ENCODE results near the gene GRIK5.
A peak's percentile ranks its signal among the peaks of the same experiment; 100 is the strongest.
"Not testable (repeated sequence)": the region's sequence is repeated elsewhere in the genome, so short reads cannot be mapped to it uniquely, and the experiment has no call there.

Gene GRIK5

GRCh38 chr19:42045575-42045974, 24.4 kb downstream of the GRIK5 start:
- no peak for DNase-seq

- no peak for DNase-seq
These were observed 27.4 kb downstream of the GRIK5 start for GRCh38 chr19:42042455-42043170.

GRCh38 chr19:42040491-42040890, 29.5 kb downstream of the GRIK5 start:
- DNase-seq: not testable (repeated sequence)

- DNase-seq: no peak
These were observed 30.0 kb downstream of the GRIK5 start for GRCh38 chr19:42040031-42040430.

- DNase-seq: no peak
These were observed 31.3 kb downstream of the GRIK5 start for GRCh38 chr19:42038666-42039065.

GRCh38 chr19:42037649-42038048, 32.4 kb downstream of the GRIK5 start:
- no peak for DNase-seq

- peak; percentile 6 for DNase-seq
These were observed 35.2 kb downstream of the GRIK5 start for GRCh38 chr19:42034640-42035391.

- no peak for DNase-seq
These were observed 36.6 kb downstream of the GRIK5 start for GRCh38 chr19:42033413-42033812.

- DNase-seq: no peak
These were observed 37.6 kb downstream of the GRIK5 start for GRCh38 chr19:42032431-42032830.

- no peak for DNase-seq
These were observed 39.2 kb downstream of the GRIK5 start for GRCh38 chr19:42030645-42031440.

- no peak for DNase-seq
These were observed 41.4 kb downstream of the GRIK5 start for GRCh38 chr19:42028304-42029216.

- no peak for DNase-seq
These were observed 45.3 kb downstream of the GRIK5 start for GRCh38 chr19:42024622-42025111.

- DNase-seq: no peak
These were observed 46.1 kb downstream of the GRIK5 start for GRCh38 chr19:42023943-42024260.

GRCh38 chr19:42023121-42023942, 46.7 kb downstream of the GRIK5 start:
- DNase-seq: no peak

GRCh38 chr19:42022616-42023015, 47.4 kb downstream of the GRIK5 start:
- no peak for DNase-seq

GRCh38 chr19:42021185-42021584, 48.8 kb downstream of the GRIK5 start:
- no peak for DNase-seq

- no peak for DNase-seq
These were observed 51.4 kb downstream of the GRIK5 start for GRCh38 chr19:42018503-42019193.

- DNase-seq: no peak
These were observed 53.0 kb downstream of the GRIK5 start for GRCh38 chr19:42017040-42017439.

GRCh38 chr19:42012747-42013146, 57.3 kb downstream of the GRIK5 start:
- DNase-seq: not testable (repeated sequence)

- DNase-seq: no peak
These were observed 59.5 kb downstream of the GRIK5 start for GRCh38 chr19:42010245-42011126.

All from KG1 (cell line).